Stimulated activated CD8-positive, alpha-beta memory T cell treated with anti-CD3 and anti-CD28 coated beads, Interleukin-7, amount 100 ng/mL, for 1 hour (primary cell): Measurements from ENCODE around the gene LRRC43.

Experiments
- DNase-seq, 2 donors: peaks; one replicate each; pipeline ENCODE4 v3.0.0-alpha.2; 2020; ENCODE audit warnings: low read depth in 2 of 2

Gene LRRC43

DNA sequence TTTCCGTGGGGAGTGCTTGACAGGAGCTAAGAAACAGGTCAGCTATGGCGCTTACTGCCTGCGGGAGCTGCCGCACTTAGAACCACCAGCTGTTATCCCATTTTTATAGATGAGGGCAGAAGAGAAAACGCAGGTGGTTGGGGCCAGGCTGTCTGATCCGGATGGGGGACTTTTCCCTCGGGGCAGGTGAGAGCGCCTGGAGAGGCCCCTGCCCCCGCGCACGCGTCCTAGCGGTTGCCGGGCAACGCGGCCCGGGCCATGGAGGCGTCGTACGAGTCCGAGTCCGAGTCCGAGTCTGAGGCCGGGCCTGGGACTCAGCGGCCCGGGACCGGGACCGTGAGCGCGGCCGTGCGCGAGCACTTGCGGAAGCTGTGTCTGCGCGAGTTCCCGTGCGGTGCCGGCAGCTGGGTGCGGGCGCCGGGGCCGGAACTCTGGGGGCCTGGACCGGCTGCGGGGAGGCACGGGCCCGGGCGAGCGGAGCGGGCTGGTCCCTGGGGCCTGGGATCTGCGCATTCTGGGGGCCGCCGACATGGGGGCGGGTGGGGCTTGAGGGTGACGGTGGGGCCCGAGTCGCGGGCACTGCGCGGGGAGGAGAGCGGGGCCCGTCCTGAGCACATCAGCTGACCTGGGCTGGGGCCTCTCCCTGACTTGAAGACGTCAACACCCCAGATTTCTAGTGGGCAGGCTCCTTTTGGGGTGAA lies at the start of gene LRRC43:
Gene LRRC43, plus strand, starts transcription at position 237 of the 701 bp plus-strand sequence. Its CDS starts 22 bp downstream, at position 259.
- no peak for DNase-seq

- no peak for DNase-seq
Observed at GRCh38 chr12:122133192-122133950, 49.6 kb upstream of the LRRC43 start.

DNA sequence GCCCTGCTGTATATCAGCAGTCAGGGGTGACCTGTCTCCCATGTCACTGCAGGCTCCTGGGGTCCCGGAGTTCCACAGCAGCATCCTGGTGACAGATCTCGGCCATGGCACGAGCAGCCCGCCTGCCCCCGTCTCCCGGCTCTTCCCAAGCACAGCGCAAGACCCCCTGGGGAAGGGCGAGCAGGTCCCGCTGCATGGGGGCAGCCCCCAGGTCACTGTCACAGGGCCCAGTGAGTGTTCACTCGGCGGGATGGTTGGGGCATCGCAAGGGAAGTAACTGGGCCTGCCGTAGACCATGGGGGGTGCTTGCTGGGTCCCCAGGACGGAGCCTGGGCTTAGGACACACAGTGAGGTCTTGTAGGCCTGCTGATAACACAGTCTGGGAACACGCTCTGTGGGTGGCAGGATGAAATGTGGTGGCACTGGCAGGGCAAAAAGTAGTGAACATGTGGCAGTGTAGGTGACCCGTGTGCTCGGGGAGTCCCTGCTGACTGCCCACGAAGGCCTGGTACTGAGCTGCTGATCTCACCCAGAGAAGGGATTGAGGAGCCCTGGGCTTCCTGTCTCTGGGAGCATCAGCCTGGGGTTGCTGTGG lies 47.4 kb upstream of the LRRC43 start:
- DNase-seq = no peak

- DNase-seq = no peak
Observed at GRCh38 chr12:122137229-122137628, 45.7 kb upstream of the LRRC43 start.

GRCh38 chr12:122137681-122138080 lies 45.2 kb upstream of the LRRC43 start:
- DNase-seq = no peak

DNA sequence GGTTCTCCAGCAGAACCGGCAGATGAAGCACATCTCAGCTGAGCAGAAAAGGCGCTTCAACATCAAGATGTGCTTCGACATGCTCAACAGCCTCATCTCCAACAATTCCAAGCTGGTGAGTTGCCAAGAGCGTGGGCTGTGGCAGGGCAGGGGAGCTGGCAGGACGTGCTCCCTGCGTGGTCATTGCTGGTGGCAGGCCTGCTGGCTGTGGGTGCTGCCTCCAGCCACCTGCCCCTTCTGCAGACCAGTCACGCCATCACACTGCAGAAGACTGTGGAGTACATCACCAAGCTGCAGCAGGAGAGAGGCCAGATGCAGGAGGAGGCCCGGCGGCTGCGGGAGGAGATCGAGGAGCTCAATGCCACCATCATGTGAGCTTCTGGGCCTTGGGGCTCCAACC lies 44.7 kb upstream of the LRRC43 start:
- no peak for DNase-seq

DNA sequence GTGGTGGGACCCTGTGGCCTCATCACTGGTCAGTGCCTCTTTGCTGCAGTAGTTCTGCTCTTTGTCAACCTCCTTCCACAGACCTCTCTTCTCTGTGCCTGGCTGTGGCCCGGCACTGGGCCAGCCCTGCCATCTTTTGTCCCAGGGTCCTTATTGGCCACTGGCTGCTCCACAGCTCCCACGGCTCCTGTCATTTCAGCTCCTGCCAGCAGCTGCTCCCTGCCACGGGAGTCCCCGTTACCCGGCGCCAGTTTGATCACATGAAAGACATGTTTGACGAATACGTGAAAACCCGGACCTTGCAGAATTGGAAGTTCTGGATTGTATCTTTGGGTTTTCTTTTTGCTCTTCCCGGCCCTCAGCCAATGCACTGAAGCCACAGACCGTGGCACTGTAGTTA lies 44.3 kb upstream of the LRRC43 start:
- DNase-seq = no peak

- no peak for DNase-seq
Observed at GRCh38 chr12:122139266-122139665, 43.7 kb upstream of the LRRC43 start.

DNA sequence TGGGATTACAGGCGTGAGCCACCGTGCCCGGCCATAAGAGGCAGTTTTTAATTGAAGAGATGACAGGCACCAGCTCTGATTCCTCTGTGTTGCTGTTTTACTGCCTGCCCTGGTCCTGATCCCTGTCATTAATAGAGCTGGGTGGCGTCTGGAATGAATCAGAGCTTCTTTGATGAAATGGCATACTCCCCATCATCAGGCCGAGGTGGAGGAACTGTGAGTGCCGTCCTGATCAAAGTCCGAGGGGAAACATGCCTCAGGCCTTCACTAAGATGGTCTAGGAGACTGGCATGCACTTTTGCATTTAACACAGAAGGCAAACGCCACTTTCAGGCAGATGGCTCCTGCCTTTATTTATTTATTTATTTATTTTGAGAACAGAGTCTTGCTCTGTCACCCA lies 43.0 kb upstream of the LRRC43 start:
- DNase-seq = no peak

DNA sequence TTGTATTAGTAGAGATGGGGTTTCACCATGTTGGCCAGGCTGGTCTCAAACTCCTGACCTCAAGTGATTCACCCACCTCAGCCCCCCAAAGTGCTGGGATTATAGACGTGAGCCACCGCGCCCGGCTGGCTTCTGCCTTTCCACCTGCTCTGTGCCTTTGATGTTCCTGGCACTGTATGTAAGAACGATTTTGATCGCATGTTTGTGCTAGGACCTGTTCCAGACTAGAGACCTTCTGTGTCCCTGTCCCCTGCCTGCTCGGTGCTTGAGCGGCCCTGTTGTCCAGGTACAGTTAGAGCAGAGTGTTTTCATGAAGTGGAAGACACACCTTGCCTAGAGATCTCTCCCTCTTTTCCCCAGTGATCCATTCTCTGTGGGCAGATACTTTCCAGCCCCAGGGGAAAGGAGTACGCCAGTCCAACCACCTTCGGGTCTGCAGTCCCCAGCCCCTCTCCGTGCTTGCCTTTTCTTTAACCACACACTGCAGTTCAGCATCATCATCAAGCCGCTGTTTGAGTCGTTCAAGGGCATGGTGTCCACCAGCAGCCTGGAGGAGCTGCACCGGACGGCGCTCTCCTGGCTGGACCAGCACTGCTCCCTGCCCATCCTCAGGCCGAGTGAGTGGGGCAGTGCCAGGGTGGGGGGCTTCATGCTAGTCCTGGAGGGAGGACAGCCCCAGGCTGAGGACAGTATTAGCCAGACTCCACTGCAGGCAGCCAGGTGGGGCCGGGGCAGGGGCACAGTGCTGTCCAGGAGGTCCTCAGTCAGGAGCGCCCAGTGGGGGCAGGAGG lies 42.3 kb upstream of the LRRC43 start:
- DNase-seq = no peak

GRCh38 chr12:122141911-122142725 lies 40.8 kb upstream of the LRRC43 start:
- DNase-seq = no peak

DNA sequence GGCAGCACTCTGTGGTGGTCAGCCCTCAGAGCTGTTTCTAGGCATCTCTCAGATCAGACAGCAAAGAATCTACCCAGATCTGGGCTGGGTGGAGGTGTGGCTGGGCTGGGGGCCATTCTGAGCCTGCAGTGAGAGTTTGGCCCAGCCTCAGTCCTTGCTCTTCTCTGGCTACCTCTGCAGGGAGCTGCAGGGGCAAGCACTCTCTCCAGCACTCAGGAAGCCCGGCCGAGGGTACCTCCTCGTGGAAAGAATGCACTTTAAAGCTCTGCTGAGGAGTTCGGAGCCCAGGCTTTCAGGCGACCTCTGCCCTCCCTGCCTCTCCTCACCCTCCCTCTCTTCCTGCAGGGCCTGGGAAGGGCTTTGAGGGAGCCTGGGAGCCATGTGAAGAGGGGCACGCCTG lies 40.1 kb upstream of the LRRC43 start:
- DNase-seq = no peak

DNA sequence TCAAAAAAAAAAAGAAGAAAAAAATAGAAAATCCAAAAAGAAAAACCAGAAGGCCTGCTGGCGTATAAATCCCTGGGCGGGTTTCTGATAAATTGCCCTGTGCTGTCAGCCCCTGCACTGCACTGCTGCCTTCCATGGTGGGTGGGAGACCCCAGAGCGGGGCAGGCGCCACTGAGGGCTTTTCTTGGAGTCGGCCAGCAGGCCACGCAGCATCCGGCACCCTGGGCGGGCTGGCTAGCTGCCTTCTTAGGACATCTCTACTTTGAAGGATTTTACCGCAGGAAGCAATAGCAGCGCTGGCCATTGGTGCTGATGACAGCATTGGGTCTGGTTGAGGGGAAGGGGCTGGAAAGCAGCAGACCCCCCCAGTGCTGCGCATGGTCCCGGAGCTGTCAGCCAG lies 38.0 kb upstream of the LRRC43 start:
- DNase-seq = no peak

GRCh38 chr12:122145505-122146330 lies 37.2 kb upstream of the LRRC43 start:
- no peak for DNase-seq

GRCh38 chr12:122147514-122148290 lies 35.2 kb upstream of the LRRC43 start:
- DNase-seq = no peak

- no peak for DNase-seq
Observed at GRCh38 chr12:122148657-122149056, 34.3 kb upstream of the LRRC43 start.

DNA sequence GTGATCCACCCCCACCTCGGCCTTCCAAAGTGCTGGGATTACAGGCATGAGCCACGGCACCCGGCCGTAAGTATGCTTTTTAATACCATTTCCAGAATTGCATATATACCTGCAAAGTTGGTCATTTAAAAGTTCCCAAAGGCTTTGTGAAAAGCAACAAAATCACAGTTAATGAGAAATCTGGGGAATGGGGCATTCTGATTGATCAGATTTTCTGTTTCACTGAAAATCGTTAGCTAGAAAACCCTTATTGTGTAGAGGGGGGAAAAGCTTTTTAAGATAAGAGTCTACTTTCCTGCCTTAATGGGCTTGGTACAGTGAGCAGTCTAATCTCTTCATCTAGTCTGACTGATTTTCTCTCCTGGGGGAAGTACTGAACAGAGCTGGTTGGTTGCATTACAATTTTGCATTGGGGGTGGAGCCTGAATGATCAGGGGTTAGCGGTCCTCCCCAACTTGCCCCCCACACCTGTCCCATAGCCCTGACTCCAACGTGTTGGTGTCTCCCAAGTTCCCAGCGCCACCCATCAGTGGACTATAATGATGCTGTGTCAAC lies 32.7 kb upstream of the LRRC43 start:
- no peak for DNase-seq

GRCh38 chr12:122152754-122153153 lies 30.2 kb upstream of the LRRC43 start:
- DNase-seq = no peak

DNA sequence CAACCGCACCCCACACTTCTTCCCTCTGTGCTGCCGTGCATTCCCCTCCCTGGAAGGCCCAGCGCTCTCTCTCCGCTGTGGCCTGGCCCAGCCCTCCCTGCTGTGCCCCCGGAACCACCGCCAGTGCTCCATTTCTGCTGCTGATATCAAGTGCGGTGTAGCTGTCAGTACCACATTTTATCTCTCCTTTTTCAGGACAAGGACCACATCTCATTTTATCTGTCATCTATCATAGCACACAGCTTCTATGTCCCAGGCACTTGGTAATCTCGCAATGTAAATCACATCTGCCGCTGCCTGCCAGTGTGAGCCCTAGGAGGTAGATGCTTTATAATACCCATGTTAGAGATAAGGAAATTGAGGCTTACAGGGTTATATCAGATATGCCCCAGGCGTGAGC lies 27.2 kb upstream of the LRRC43 start:
- DNase-seq = no peak
